K562 (cell line): ENCODE measurements around the gene HSDL1. TPM values are rescaled to one million over a fixed set of nuclear protein-coding genes. Genes with fewer than 3 reads are reported as not detected.

Experiments used
- ATAC-seq: fragments of 200-7000 bp; cut with Tn5 transposase; 3 replicates; pipeline ENCODE4 v1.9.1; 2020; ENCODE audit warnings: moderate library complexity
- BruUV-seq: library from RNA; stranded (reverse); fragments of 400-500 nt; replicated peaks from 2 replicates; lab custom pipeline; 2021; lab: Mats Ljungman, UMichigan
- CTCF ChIA-PET: fragments of 300-600 bp; formaldehyde crosslinking; extraction: SDS; loops from one replicate; lab custom pipeline; 2021; ENCODE audit warnings: low intra/inter-chr PET ratio; lab: Yijun Ruan, JAX
- POLR2A ChIA-PET: fragments of 300-600, 350-650 bp; sonication (Branson Sonifier 250); formaldehyde crosslinking; extraction: SDS; loops from one replicate; lab custom pipeline; 2021; ENCODE audit warnings: antibody characterized with exemption, inconsistent platforms; lab: Yijun Ruan, JAX
- DNase-seq, 4 experiments: peaks; one replicate each; pipeline versions ENCODE4 v3.0.0 to v3.0.0-alpha.2; 2011 to 2018; ENCODE audit warnings: low spot score in 3 of 4, mixed read lengths in 3 of 4; ENCODE audit errors: extremely low read depth in 1 of 4
- FAIRE-seq: peaks from 2 replicates; lab custom pipeline; 2011; peaks lifted over from hg19 to GRCh38; lab: Jason Lieb, UNC
- H2AFZ ChIP-seq: 2 replicates; pipeline ENCODE4 v1.6.0; 2011; ENCODE audit warnings: low read depth, low read length, control low read depth, inconsistent platforms
- H3K27ac ChIP-seq: fragments of 200-600 bp; 3 replicates; pipeline ENCODE4 v1.8.0; 2011; ENCODE audit warnings: low read depth, mild to moderate bottlenecking, control low read depth, inconsistent platforms, low read length, moderate library complexity, mixed read lengths; ENCODE audit errors: extremely low read depth
- H3K27me3 ChIP-seq, 2 experiments: fragments of 300-600 bp in 1 of 2; 2 replicates in 1 of 2; 3 replicates in 1 of 2; pipeline versions ENCODE4 v1.6.0 to v1.8.0; 2011; ENCODE audit warnings: inconsistent platforms in 2 of 2, low read length in 2 of 2, mild to moderate bottlenecking in 1 of 2, mixed read lengths in 1 of 2, moderate library complexity in 1 of 2; ENCODE audit not compliant: control insufficient read depth in 2 of 2, insufficient read depth in 2 of 2
- H3K36me3 ChIP-seq: fragments of 300-600 bp; 3 replicates; pipeline ENCODE4 v1.8.0; 2011; ENCODE audit warnings: mild to moderate bottlenecking, low read length, inconsistent platforms; ENCODE audit not compliant: control insufficient read depth, insufficient read depth
- H3K4me1 ChIP-seq, 2 experiments: fragments of 200-600 bp in 1 of 2; replicated peaks in 1 of 2; 2 replicates in 1 of 2; 3 replicates in 1 of 2; pipeline versions ENCODE4 v1.5.1 to v1.8.0; 2011; ENCODE audit warnings: inconsistent platforms in 2 of 2, low read length in 2 of 2, mild to moderate bottlenecking in 1 of 2, mixed read lengths in 1 of 2, moderate library complexity in 1 of 2; ENCODE audit not compliant: control insufficient read depth in 2 of 2, insufficient read depth in 2 of 2
- H3K4me2 ChIP-seq: 2 replicates; pipeline ENCODE4 v1.6.1; 2011; ENCODE audit warnings: low read length, control low read depth, inconsistent platforms, mixed read lengths; ENCODE audit not compliant: insufficient read depth
- H3K4me3 ChIP-seq: fragments of 200-600 bp; sonication (generic), shearing (Covaris generic); 2 replicates; pipeline ENCODE4 v1.5.1; 2016; ENCODE audit warnings: control low read depth, inconsistent platforms
- H3K79me2 ChIP-seq: fragments of 200-600 bp; 3 replicates; pipeline ENCODE4 v1.8.0; 2011; ENCODE audit warnings: low read length, inconsistent platforms; ENCODE audit not compliant: control insufficient read depth, insufficient read depth
- H3K9ac ChIP-seq, 2 experiments: 2 replicates each; pipeline versions ENCODE4 v1.6.0 to v1.6.1; 2011; ENCODE audit warnings: low read depth in 2 of 2, low read length in 2 of 2, control low read depth in 1 of 2, inconsistent platforms in 1 of 2, mild to moderate bottlenecking in 1 of 2, mixed read lengths in 1 of 2; ENCODE audit not compliant: insufficient read depth in 1 of 2
- H3K9me1 ChIP-seq: one replicate; pipeline ENCODE4 v1.6.0; 2011; ENCODE audit warnings: inconsistent platforms, mild to moderate bottlenecking, low read length, moderate library complexity; ENCODE audit not compliant: control insufficient read depth, insufficient read depth
- H3K9me3 ChIP-seq: replicated peaks from 2 replicates; pipeline ENCODE4 v1.5.1; 2011; ENCODE audit warnings: low read depth, low read length, inconsistent platforms; ENCODE audit not compliant: control insufficient read depth, insufficient read depth
- H4K20me1 ChIP-seq: replicated peaks from 2 replicates; pipeline ENCODE4 v1.6.1; 2011; ENCODE audit warnings: low read length, inconsistent platforms, mixed read lengths; ENCODE audit not compliant: control insufficient read depth, insufficient read depth
- PCBP1 ChIP-seq: fragments of 200-400 bp; formaldehyde crosslinking; IDR thresholded peaks from 2 replicates; pipeline ENCODE4 v1.6.1; 2018; ENCODE audit warnings: mild to moderate bottlenecking, low read depth, low read length; ENCODE audit not compliant: poor library complexity, severe bottlenecking
- RBFOX2 ChIP-seq: fragments of 200-400 bp; formaldehyde crosslinking; IDR thresholded peaks from 2 replicates; pipeline ENCODE4 v1.6.1; 2017; ENCODE audit warnings: low read depth, mild to moderate bottlenecking, low read length, moderate library complexity
- SMAD2 ChIP-seq: fragments of 150-350 bp; IDR thresholded peaks from 2 replicates; pipeline ENCODE4 v1.6.1; 2014; ENCODE audit warnings: low read depth, mild to moderate bottlenecking, low read length
- SMAD3 ChIP-seq: fragments of 450-650 bp; formaldehyde crosslinking; conservative IDR thresholded peaks from 2 replicates; pipeline ENCODE4 v1.4.0; 2020; ENCODE audit warnings: mild to moderate bottlenecking
- TAF9B ChIP-seq: fragments of 450-650 bp; IDR thresholded peaks from 2 replicates; pipeline ENCODE4 v1.6.1; 2018; ENCODE audit warnings: mild to moderate bottlenecking; ENCODE audit not compliant: partially characterized antibody
- ZNF146 ChIP-seq: IDR thresholded peaks from one replicate; pipeline ENCODE4 v1.6.1; 2018; ENCODE audit warnings: missing compliant biosample characterization; ENCODE audit not compliant: unreplicated experiment
- ZNF224 ChIP-seq: sonication (generic); formaldehyde crosslinking; IDR thresholded peaks from 2 replicates; pipeline ENCODE4 v1.8.0; 2022; ENCODE audit warnings: mild to moderate bottlenecking, missing genetic modification reagents
- ZNF436 ChIP-seq: fragments of 250-450, 450-650 bp; sonication (Bioruptor Pico); formaldehyde crosslinking; IDR thresholded peaks from 2 replicates; pipeline ENCODE4 v1.7.0; 2020; ENCODE audit warnings: mild to moderate bottlenecking
- WGBS: fragments of 100-300 bp; shearing (Covaris generic); methylation state at CpG from one replicate; pipeline ENCODE4 v1.1.6; 2016; ENCODE audit warnings: low coverage, mixed read lengths; ENCODE audit not compliant: insufficient coverage; ENCODE audit errors: missing lambda C conversion rate; 5-methylcytosine and 5-hydroxymethylcytosine counted together
- in situ Hi-C: fragments of 300-500 bp; cut with MboI; formaldehyde crosslinking; loops from 4 replicates; pipeline ENCODE4 v1.15.0; 2018; ENCODE audit warnings: inconsistent platforms, mixed read lengths
- intact Hi-C: fragments of 100-400 bp; cut with micrococcal nuclease; formaldehyde crosslinking; loops from 2 replicates; pipeline ENCODE4 v1.14.2; 2022
- polyA plus RNA-seq, 8 experiments: library from polyadenylated mRNA; depleted of rRNA in 4 of 8; stranded (reverse) in 5 of 8; unstranded in 3 of 8; fragments of >200 nt; fragmentation: Nextera tagmentation in 2 of 8; fragmentation: Illumina TruSeq in 1 of 8; extraction: Ambion mirVana in 2 of 8; extraction: Trizol in 1 of 8; gene quantifications; 2 replicates each; pipeline versions ENCODE4 v1.2.1 to v1.2.3, GENCODE V29; 2011 to 2014; ENCODE audit warnings: inconsistent platforms in 1 of 8, missing spikeins in 1 of 8
- total RNA-seq, 7 experiments: library from RNA; depleted of rRNA in 6 of 7; stranded (reverse); fragments of >200 nt in 6 of 7; fragmentation: Illumina TruSeq in 2 of 7; extraction: Trizol in 2 of 7; gene quantifications; 2 replicates each; pipeline versions ENCODE4 v1.2.1 to v1.2.3, GENCODE V29; 2011 to 2021; ENCODE audit warnings: low replicate concordance in 1 of 7

Gene HSDL1
- total and polyA plus RNA-seq, 9 of the 15 experiments (the other 6 are each of a cell fraction or from before 2014, with no cell fraction given) = 14.8 to 41.2 (median 27.7) TPM

DNA sequence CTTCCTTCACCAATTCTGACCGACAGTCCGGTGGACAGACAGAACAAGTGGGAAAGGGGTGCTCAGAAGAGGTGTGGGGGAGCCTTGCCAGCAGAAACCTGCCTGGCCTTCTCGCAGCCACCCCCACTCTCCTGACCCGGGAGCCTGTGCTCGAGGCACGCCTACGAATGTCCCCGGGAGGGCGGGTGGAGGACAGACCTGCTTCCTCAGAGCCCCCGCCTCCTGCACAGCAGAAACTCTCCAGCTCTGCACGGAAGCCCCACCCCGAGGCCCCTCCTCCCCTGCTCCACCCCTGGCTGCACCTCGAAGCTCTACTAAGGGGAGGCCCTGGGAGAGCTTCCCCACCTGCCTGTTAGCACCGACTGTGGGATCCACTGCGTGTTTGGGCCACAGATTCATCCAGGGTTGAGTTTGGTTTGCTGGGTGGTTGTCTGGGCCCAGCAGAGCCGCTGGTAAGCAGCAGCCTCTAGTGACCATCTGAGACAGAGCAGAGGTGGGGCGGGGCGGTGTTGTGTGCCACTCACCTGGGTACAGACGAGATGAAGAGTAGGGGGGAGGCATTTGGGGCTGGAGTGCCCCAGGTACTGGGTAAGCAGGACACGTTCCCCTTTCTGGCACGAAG is 35.7 kb upstream of the HSDL1 start:
- ChIA-PET POLR2A (no interaction called here), CTCF (interaction anchor here (0.8 kb wide), 1 partner anchor 304 kb away, joined by 3 read pairs; no protein-coding TSS in a partner anchor)
- 80% methylated on average over 15 of the region's 21 CpGs for WGBS

More for the DNA sequence above, 35.7 kb upstream of the HSDL1 start:
- H3K9me3 ChIP-seq = peaks cover 2% of the 10 kb centered on the region; the same call in 1 of the 2 replicates
- H3K9ac ChIP-seq = peak overlapping the region in 1 of 2 experiments; percentile 3; a peak in 1 of 4 replicates
- no peak overlapping the region for H2AFZ ChIP-seq
- no peak overlapping the region for H3K4me2 ChIP-seq
- intact Hi-C loops (no loop called here), in situ Hi-C loops (loop anchor here (10.0 kb wide), 1 partner anchor 226 kb away; the partner anchor contains the start of gene OSGIN1)
- H3K27ac ChIP-seq = no peak overlapping the region
- no peaks in the 10 kb centered on the region for H3K27me3 ChIP-seq
- peak in 2 of 4 experiments; percentile 42 to 47 for DNase-seq
- H3K9me1 ChIP-seq = peaks cover 13% of the 10 kb centered on the region
- no peak for FAIRE-seq
- BruUV-seq = no TSS peak
- peaks cover 13% of the 10 kb centered on the region for H3K79me2 ChIP-seq
- peaks cover 4 to 53% of the 10 kb centered on the region in 2 experiments; a peak in 4 of 5 replicates for H3K4me1 ChIP-seq
- peak; percentile 19 for ATAC-seq
- TF ChIP-seq ZNF224 (CRISPR knock-in tag) (no peak), SMAD2 (no peak), SMAD3 (CRISPR knock-in tag) (no peak), TAF9B (no peak), RBFOX2 (0 out of 2 replicates have a peak, but pooled peaks have one; percentile 23), ZNF436 (CRISPR knock-in tag) (no peak), ZNF146 (CRISPR knock-in tag) (no peak), PCBP1 (peak; percentile 13)
- no peak overlapping the region for H3K4me3 ChIP-seq
- peaks cover 15% of the 10 kb centered on the region for H4K20me1 ChIP-seq
- peaks cover 79% of the 10 kb centered on the region; the same call in 2 of the 3 replicates for H3K36me3 ChIP-seq
